Measurements from ENCODE around the gene PCDHB12.
"Not testable (repeated sequence)": the region's sequence is repeated elsewhere in the genome, so short reads cannot be mapped to it uniquely, and the experiment has no call there.

Gene PCDHB12

DNA sequence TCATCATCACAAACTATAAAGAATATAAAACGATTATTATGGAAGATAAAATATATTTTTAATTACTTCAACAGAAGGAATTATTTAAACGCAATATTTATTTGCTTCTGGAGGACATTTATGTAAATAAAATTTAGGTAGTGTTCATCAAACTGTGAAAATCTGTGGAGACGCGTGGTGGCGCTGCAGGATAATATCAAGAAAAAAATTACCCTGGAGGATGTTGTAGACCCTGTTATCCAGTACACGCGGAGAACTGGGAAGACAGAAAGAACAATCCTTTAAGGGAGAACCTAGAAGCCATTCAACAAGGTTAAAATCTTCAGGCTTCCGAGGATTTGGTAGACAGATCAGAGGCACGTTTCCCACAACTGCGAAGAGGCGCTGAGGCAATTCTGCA lies at the start of gene PCDHB12:
PCDHB12 (plus strand) TSS at position 242 of the 400 bp plus-strand sequence. CDS start 189 bp downstream, outside the sequence.
- no peak for DNase-seq (ENCODE audit: low read depth, low spot score)

DNA sequence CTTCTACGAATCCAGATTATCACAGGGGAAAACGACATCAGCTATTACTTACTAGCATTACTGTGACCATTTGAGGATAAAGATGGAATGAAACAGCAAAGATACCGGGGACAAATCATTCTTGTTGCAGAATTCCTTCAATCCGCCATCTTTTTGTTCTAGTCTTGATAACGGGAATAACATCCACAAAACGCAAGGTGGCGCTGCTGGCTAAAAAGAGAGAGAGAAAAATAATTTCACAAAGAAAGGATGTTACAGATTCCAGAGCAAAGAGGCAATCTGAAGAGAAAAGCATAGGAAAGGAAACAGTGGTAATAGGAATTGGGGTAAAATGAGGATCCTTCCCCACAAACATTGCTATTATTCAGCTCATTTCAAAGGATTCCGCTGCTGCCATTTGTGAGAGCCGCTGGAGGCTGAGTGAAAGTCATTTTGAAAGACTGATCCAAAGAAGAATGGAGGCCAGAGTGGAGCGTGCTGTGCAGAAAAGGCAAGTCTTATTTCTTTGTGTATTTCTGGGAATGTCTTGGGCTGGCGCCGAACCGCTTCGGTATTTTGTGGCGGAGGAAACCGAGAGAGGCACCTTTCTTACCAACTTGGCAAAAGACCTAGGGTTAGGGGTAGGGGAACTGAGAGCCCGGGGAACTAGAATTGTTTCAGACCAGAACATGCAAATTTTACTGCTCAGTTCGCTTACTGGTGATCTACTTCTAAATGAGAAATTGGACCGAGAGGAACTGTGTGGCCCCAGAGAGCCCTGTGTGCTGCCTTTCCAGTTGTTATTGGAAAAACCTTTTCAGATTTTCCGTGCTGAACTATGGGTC lies 35.9 kb upstream of the PCDHB12 start, which contains the start of gene PCDHB7:
PCDHB7 (plus strand) TSS at position 264 of the 824 bp plus-strand sequence; CDS start at position 456, 192 bp downstream.
- DNase-seq (ENCODE audit: low read depth, low spot score) = no peak

DNA sequence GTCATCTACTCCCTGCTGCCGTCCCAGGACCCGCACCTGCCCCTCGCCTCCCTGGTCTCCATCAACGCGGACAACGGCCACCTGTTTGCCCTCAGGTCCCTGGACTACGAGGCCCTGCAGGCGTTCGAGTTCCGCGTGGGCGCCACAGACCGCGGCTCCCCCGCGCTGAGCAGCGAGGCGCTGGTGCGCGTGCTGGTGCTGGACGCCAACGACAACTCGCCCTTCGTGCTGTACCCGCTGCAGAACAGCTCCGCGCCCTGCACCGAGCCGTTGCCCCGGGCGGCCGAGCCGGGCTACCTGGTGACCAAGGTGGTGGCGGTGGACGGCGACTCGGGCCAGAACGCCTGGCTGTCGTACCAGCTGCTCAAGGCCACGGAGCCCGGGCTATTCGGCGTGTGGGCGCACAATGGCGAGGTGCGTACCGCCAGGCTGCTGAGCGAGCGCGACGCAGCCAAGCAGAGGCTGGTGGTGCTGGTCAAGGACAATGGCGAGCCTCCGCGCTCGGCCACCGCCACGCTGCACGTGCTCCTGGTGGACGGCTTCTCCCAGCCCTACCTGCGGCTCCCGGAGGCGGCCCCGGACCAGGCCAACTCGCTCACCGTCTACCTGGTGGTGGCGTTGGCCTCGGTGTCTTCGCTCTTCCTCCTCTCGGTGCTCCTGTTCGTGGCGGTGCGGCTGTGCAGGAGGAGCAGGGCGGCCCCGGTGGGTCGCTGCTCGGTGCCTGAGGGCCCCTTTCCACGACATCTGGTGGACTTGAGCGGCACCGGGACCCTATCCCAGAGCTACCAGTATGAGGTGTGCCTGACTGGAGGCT lies 34.0 kb upstream of the PCDHB12 start:
- not testable (repeated sequence) for DNase-seq (ENCODE audit: low read depth, low spot score)

DNA sequence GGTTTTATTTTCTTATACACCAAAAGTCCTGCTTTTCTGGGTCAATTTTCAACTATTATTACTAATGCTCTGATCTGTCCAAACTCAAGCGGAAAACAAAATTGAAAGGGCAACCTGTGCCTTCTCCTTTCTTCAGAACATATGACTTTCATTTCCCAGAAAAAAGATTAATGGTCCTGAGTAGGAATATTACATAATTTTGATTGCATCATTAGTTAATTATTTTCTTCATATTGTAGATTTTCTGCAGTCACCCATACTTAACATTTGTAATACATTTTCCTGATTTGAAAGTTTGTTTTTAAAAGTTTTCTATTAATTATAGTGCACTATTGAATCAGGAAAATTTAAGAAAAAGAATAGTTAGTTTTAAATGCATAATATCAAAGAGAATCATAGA lies 32.6 kb upstream of the PCDHB12 start:
- DNase-seq (ENCODE audit: low read depth, low spot score) = no peak

DNA sequence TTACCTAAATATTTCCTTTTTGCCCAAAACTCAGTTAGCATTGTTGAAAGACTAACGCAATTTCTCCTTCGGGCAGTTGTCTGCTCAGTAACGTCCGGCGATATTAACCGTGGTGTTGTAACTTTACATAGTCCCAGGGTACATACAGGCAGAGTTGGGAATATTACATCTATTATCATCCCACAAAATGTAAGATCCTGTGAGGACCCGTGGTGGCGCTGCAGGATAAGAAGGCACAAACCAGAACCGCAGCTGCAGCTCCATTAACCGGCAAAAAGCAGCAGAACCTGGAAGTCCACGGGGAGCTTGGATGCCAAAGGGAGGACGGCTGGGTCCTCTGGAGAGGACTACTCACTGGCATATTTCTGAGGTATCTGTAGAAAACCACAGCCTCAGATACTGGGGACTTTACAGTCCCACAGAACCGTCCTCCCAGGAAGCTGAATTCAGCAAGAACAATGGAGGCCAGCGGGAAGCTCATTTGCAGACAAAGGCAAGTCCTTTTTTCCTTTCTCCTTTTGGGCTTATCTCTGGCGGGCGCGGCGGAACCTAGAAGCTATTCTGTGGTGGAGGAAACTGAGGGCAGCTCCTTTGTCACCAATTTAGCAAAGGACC lies 30.8 kb upstream of the PCDHB12 start, which contains the start of gene PCDHB8:
PCDHB8 (plus strand) TSS at position 214 of the 615 bp plus-strand sequence; CDS start at position 459, 245 bp downstream.
- not testable (repeated sequence) for DNase-seq (ENCODE audit: low read depth, low spot score)

DNA sequence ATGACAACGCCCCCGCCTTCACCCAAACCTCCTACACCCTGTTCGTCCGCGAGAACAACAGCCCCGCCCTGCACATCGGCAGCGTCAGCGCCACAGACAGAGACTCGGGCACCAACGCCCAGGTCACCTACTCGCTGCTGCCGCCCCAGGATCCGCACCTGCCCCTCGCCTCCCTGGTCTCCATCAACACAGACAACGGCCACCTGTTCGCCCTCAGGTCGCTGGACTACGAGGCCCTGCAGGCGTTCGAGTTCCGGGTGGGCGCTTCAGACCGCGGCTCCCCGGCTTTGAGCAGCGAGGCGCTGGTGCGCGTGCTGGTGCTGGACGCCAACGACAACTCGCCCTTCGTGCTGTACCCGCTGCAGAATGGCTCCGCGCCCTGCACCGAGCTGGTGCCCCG lies 29.1 kb upstream of the PCDHB12 start:
- DNase-seq (ENCODE audit: low read depth, low spot score) = not testable (repeated sequence)

DNA sequence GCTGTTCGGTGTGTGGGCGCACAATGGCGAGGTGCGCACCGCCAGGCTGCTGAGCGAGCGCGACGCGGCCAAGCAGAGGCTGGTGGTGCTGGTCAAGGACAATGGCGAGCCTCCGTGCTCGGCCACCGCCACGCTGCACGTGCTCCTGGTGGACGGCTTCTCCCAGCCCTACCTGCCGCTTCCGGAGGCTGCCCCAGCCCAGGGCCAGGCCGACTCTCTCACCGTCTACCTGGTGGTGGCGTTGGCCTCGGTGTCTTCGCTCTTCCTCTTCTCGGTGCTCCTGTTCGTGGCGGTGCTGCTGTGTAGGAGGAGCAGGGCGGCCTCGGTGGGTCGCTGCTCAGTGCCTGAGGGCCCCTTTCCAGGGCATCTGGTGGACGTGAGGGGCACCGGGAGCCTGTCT lies 28.6 kb upstream of the PCDHB12 start:
- not testable (repeated sequence) for DNase-seq (ENCODE audit: low read depth, low spot score)

DNA sequence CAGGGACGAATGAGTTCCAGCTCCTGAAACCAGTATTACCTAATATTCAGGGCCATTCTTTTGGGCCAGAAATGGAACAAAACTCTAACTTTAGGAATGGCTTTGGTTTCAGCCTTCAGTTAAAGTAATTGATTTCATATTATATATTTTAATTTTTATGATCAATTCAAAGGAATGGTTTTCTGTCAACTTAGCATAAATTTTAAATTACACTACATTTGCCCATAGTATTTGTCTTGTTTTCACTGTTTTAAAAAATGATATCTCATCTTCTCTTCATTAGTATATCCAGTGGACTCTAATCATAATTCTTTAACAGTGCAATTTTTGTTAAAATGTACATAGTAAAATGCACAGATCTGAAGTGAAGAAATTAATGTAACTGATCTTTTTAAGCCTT lies 28.2 kb upstream of the PCDHB12 start:
- DNase-seq (ENCODE audit: low read depth, low spot score) = no peak

DNA sequence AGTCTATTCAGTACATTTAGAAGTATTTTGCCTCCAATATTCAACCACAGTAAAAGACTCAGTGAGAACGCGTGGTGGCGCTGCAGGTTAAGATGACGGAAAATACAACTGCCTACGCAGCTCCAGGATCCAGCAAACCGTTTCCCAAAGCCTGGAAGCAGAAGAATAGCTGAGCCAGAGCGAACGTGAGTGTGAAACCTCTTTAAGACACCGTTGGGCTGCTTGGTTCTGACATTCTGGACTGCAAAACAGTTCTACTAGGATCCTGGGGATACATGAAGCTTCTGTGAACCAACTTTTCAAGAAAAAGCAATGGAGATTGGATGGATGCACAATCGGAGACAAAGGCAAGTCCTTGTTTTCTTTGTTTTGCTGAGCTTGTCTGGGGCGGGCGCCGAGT lies 26.3 kb upstream of the PCDHB12 start, which contains the start of gene PCDHB16:
PCDHB16 (plus strand) TSS at position 140 of the 400 bp plus-strand sequence; CDS start at position 313, 173 bp downstream.
- no peak for DNase-seq (ENCODE audit: low read depth, low spot score)

DNA sequence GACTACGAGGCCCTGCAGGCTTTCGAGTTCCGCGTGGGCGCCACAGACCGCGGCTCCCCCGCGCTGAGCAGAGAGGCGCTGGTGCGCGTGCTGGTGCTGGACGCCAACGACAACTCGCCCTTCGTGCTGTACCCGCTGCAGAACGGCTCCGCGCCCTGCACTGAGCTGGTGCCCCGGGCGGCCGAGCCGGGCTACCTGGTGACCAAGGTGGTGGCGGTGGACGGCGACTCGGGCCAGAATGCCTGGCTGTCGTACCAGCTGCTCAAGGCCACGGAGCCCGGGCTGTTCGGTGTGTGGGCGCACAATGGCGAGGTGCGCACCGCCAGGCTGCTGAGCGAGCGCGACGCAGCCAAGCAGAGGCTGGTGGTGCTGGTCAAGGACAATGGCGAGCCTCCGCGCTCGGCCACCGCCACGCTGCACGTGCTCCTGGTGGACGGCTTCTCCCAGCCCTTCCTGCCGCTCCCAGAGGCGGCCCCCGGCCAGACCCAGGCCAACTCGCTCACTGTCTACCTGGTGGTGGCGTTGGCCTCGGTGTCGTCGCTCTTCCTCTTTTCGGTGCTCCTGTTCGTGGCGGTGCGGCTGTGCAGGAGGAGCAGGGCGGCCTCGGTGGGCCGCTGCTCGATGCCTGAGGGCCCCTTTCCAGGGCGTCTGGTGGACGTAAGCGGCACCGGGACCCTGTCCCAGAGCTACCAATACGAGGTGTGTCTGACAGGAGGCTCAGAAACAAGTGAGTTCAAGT lies 24.2 kb upstream of the PCDHB12 start:
- not testable (repeated sequence) for DNase-seq (ENCODE audit: low read depth, low spot score)

DNA sequence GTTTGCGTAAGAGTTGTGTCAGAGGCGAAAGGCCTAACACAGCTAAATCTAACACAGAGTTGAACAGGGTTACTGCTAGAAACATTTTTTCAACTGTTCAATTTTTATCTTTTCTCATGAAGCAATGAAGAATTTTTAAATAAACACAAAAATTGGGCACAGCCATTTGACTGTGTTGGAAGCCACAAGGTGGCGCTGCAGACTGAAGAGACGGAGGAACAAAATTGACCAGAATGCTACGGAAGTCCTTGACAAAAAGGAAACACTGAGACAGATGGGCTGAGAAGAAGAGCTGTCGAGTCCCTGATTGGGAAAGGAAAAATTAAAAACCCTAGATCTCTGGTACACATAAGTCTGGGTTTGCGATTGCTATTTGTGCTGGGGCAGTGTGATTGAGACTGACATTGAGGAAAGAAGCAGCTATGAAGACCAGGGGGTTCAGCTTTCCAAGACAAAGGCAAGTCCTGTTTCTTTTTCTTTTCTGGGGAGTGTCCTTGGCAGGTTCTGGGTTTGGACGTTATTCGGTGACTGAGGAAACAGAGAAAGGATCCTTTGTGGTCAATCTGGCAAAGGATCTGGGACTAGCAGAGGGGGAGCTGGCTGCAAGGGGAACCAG lies 21.5 kb upstream of the PCDHB12 start, which contains the start of gene PCDHB9:
PCDHB9 (plus strand) TSS at position 265 of the 616 bp plus-strand sequence; CDS start at position 423, 158 bp downstream.
- DNase-seq (ENCODE audit: low read depth, low spot score) = no peak

DNA sequence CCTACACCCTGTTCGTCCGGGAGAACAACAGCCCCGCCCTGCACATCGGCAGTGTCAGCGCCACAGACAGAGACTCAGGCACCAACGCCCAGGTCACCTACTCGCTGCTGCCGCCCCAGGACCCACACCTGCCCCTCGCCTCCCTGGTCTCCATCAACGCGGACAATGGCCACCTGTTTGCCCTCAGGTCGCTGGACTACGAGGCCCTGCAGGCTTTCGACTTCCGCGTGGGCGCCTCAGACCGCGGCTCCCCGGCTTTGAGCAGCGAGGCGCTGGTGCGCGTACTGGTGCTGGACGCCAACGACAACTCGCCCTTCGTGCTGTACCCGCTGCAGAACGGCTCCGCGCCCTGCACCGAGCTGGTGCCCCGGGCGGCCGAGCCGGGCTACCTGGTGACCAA lies 19.8 kb upstream of the PCDHB12 start:
- not testable (repeated sequence) for DNase-seq (ENCODE audit: low read depth, low spot score)

DNA sequence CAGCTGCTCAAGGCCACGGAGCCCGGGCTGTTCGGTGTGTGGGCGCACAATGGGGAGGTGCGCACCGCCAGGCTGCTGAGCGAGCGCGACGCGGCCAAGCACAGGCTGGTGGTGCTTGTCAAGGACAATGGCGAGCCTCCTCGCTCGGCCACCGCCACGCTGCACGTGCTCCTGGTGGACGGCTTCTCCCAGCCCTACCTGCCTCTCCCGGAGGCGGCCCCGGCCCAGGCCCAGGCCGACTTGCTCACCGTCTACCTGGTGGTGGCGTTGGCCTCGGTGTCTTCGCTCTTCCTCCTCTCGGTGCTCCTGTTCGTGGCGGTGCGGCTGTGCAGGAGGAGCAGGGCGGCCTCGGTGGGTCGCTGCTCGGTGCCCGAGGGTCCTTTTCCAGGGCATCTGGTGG lies 19.4 kb upstream of the PCDHB12 start:
- DNase-seq (ENCODE audit: low read depth, low spot score) = not testable (repeated sequence)

DNA sequence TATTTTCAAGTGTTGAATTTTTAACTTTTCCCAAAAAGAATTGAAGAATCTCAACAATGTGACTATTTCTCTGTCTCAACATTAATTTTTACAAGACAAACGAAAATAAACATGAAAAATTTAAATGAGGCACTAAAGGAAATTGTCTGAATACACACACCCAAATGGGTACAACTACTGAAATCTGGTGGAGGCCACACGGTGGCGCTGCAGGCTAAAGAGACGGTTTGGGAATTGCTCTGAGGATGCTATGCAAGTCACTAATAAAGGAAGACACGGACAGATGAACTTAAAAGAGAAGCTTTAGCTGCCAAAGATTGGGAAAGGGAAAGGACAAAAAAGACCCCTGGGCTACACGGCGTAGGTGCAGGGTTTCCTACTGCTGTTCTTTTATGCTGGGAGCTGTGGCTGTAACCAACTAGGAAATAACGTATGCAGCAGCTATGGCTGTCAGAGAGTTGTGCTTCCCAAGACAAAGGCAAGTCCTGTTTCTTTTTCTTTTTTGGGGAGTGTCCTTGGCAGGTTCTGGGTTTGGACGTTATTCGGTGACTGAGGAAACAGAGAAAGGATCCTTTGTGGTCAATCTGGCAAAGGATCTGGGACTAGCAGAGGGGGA lies 16.3 kb upstream of the PCDHB12 start, which contains the start of gene PCDHB10:
PCDHB10 (plus strand) TSS at position 244 of the 616 bp plus-strand sequence; CDS start at position 444, 200 bp downstream.
- DNase-seq (ENCODE audit: low read depth, low spot score) = no peak

DNA sequence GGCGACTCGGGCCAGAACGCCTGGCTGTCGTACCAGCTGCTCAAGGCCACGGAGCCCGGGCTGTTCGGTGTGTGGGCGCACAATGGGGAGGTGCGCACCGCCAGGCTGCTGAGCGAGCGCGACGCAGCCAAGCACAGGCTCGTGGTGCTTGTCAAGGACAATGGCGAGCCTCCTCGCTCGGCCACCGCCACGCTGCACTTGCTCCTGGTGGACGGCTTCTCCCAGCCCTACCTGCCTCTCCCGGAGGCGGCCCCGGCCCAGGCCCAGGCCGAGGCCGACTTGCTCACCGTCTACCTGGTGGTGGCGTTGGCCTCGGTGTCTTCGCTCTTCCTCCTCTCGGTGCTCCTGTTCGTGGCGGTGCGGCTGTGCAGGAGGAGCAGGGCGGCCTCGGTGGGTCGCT lies 14.2 kb upstream of the PCDHB12 start:
- not testable (repeated sequence) for DNase-seq (ENCODE audit: low read depth, low spot score)

DNA sequence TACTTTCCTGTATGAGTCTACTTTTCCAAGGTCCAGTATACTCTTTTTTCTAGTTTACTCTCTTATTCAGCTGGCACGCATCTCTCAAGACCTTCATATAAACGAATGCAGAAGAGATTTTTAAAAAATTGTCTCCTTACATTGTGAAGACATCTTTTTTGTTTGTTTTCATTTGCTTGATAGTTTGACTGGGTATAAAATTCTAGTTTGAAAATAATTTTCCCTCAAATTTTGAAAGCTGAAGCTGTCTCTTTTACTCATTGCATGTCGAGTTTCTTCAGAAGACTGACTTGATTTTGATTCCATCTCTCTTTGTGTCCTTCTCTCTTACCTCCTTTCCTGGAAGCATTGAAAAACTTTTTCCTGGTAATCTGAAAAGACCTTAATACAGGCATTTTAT lies 12.2 kb upstream of the PCDHB12 start:
- no peak for DNase-seq (ENCODE audit: low read depth, low spot score)

DNA sequence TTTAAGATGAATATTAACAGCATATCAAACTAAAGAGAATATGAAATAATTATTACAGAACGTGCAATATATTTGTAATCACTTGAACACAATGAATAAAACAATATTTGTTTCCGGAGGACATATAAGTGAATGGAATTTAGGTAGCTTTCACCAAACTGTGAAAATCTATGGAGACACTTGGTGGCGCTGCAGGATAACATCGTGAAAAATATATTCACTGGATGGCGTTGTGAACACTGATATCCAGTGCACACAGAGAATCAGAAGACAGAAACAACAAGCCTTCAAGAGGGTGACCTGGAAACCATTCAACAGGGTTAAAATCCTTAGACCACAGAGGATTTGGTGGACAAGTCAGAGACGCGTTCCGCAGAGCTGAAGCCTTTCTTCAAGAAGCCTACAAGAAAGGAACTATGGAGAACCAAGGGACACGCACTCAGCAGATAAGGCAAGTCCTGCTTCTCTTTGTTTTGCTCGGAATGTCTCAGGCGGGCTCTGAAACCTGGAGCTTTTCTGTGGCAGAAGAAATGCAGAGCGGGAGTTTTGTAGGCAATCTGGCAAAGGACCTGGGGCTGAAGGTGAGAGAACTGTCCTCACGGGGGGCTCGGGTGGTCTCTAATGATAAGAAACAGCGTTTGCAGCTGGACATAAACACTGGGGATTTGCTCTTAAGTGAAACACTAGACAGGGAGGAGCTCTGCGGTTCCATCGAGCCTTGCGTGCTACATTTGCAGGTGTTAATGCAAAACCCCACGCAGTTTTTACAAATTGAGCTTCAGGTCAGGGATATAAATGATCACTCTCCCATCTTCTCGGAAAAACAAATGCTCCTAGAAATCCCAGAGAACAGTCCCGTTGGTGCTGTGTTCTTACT lies 8.9 kb upstream of the PCDHB12 start, which contains the start of gene PCDHB11:
PCDHB11 (plus strand) TSS at position 269 of the 877 bp plus-strand sequence; CDS start at position 417, 148 bp downstream.
- no peak for DNase-seq (ENCODE audit: low read depth, low spot score)

DNA sequence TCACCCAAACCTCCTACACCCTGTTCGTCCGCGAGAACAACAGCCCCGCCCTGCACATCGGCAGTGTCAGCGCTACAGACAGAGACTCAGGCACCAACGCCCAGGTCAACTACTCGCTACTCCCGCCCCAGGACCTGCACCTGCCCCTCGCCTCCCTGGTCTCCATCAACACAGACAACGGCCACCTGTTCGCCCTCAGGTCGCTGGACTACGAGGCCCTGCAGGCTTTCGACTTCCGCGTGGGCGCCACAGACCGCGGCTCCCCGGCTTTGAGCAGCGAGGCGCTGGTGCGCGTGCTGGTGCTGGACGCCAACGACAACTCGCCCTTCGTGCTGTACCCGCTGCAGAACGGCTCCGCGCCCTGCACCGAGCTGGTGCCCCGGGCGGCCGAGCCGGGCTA lies 7.4 kb upstream of the PCDHB12 start:
- DNase-seq (ENCODE audit: low read depth, low spot score) = not testable (repeated sequence)

DNA sequence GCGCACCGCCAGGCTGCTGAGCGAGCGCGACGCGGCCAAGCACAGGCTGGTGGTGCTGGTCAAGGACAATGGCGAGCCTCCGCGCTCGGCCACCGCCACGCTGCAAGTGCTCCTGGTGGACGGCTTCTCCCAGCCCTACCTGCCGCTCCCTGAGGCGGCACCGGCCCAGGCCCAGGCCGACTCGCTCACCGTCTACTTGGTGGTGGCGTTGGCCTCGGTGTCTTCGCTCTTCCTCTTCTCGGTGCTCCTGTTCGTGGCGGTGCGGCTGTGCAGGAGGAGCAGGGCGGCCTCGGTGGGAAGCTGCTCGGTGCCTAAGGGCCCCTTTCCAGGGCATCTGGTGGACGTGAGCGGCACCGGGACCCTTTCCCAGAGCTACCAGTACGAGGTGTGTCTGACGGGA lies 6.9 kb upstream of the PCDHB12 start:
- DNase-seq (ENCODE audit: low read depth, low spot score) = not testable (repeated sequence)
